Stomach (tissue), 4 donors: ENCODE data around the gene NPM3.

ENCODE experiments used
- EP300 ChIP-seq: sonication (generic); formaldehyde crosslinking; IDR thresholded peaks from one replicate; pipeline ENCODE4 v1.6.1; 2017; ENCODE audit warnings: antibody characterized with exemption
- POLR2A ChIP-seq, 4 donors: fragments of 450-650 bp; IDR thresholded peaks; one replicate each; pipeline ENCODE4 v1.6.1; 2016; ENCODE audit warnings: antibody characterized with exemption in 4 of 4, control low read depth in 2 of 4, mild to moderate bottlenecking in 1 of 4, moderate library complexity in 1 of 4
- POLR2AphosphoS5 ChIP-seq, 3 donors: sonication (generic); formaldehyde crosslinking; IDR thresholded peaks; one replicate each; pipeline ENCODE4 v1.6.1; 2016; ENCODE audit warnings: antibody characterized with exemption in 3 of 3
- TF ChIP-seq, protein P1 (sequence below), 7 experiments: fragments of 450-650 bp in 4 of 7; fragments of 200-600 bp in 3 of 7; sonication (generic) in 3 of 7; IDR thresholded peaks; one replicate each; pipeline ENCODE4 v1.5.1; 2016 to 2019; ENCODE audit warnings: antibody characterized with exemption in 7 of 7, control low read depth in 2 of 7, mild to moderate bottlenecking in 1 of 7

DNA sequence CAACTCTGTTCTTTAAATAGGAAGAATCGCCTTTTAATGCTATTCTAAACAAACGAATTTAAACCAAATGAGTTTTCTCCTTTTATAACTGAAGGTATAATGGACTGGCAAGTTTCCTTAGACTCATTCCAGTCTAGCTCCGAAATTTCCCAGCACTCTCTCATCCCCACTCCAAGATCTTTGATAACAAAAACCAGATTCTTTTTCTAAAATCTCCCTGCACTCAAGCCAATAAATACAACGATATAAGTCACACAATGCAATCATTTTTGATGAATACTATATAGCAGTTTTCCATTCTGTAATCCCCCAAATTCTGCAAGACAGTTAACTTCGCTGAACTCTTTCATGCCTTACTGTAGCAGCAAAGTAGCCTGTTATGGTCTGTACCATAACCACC lies 33.1 kb upstream of the NPM3 start:
- TF ChIP-seq POLR2A (IDR thresholded peaks at IDR 0.05) (no peak), POLR2AphosphoS5 (IDR thresholded peaks at IDR 0.05) (no peak), EP300 (no peak)
- TF ChIP-seq, protein P1, sequence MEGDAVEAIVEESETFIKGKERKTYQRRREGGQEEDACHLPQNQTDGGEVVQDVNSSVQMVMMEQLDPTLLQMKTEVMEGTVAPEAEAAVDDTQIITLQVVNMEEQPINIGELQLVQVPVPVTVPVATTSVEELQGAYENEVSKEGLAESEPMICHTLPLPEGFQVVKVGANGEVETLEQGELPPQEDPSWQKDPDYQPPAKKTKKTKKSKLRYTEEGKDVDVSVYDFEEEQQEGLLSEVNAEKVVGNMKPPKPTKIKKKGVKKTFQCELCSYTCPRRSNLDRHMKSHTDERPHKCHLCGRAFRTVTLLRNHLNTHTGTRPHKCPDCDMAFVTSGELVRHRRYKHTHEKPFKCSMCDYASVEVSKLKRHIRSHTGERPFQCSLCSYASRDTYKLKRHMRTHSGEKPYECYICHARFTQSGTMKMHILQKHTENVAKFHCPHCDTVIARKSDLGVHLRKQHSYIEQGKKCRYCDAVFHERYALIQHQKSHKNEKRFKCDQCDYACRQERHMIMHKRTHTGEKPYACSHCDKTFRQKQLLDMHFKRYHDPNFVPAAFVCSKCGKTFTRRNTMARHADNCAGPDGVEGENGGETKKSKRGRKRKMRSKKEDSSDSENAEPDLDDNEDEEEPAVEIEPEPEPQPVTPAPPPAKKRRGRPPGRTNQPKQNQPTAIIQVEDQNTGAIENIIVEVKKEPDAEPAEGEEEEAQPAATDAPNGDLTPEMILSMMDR (IDR thresholded peaks at IDR 0.05): no peak
